ENCODE measurements around the gene GDF10. TPM values are rescaled to one million over a fixed set of nuclear protein-coding genes. Genes with fewer than 3 reads are reported as not detected.

Gene GDF10
- polyA plus RNA-seq, 1 of the 3 experiments (the other 2 are of a cell fraction): 0.02 TPM

- DNase-seq: no peak
- POLR2A ChIA-PET: no interaction called here
- WGBS (ENCODE audit: low lambda C conversion rate): 23% methylated on average over 1 of the region's 1 CpG
Observed at GRCh38 chr10:47323087-47323486, 23.1 kb downstream of the GDF10 start.

More at GRCh38 chr10:47323087-47323486, 23.1 kb downstream of the GDF10 start:
- H3K4me3 ChIP-seq (ENCODE audit: low read depth in 2 of 2, low read length in 1 of 2): no peak overlapping the region
- no peaks in the 10 kb centered on the region for H3K36me3 ChIP-seq (replicated peaks in 1 of 2; ENCODE audit: control insufficient read depth in 1 of 2, insufficient read depth in 2 of 2, low read length in 1 of 2)
- H3K27ac ChIP-seq (ENCODE audit: low read depth in 2 of 2, low read length in 1 of 2): no peak overlapping the region
- H4K20me1 ChIP-seq (ENCODE audit: insufficient read depth): no peaks in the 10 kb centered on the region
- H3K4me2 ChIP-seq: no peak overlapping the region
- H3K9me3 ChIP-seq: no peaks in the 10 kb centered on the region
- H2AFZ ChIP-seq (ENCODE audit: low read depth): no peak overlapping the region
- H3K27me3 ChIP-seq (ENCODE audit: insufficient read depth): peaks cover 6% of the 10 kb centered on the region; the same call in 1 of the 2 replicates
- H3K9me2 ChIP-seq: no peaks in the 10 kb centered on the region
- H3F3A ChIP-seq (replicated peaks; ENCODE audit: insufficient read depth): no peaks in the 10 kb centered on the region
- H3K4me1 ChIP-seq (ENCODE audit: control insufficient read depth in 1 of 2, insufficient read depth in 2 of 2, low read depth in 1 of 2, low read length in 1 of 2): peaks cover 0 to 16% of the 10 kb centered on the region in 2 experiments; a peak in 1 of 4 replicates
- no peak overlapping the region for H3K9ac ChIP-seq
- no peaks in the 10 kb centered on the region for H3K79me2 ChIP-seq (ENCODE audit: insufficient read depth)
- CTCF ChIA-PET: interaction anchor here (0.7 to 2.5 kb wide), 4 partner anchors 11 to 298 kb away, joined by 3 to 17 read pairs (median 10); no protein-coding TSS in a partner anchor
- TF ChIP-seq SMC3 (IDR thresholded peaks at IDR 0.05; ENCODE audit: low read depth, low read length): no peak
- TF ChIP-seq USF1 (IDR thresholded peaks at IDR 0.05; ENCODE audit: borderline replicate concordance, low read depth): no peak
- no peak for TF ChIP-seq POLR2AphosphoS5 (IDR thresholded peaks at IDR 0.05; ENCODE audit: low read depth, low read length)
- TF ChIP-seq RXRA (IDR thresholded peaks at IDR 0.05; ENCODE audit: borderline replicate concordance, low read depth): no peak
- TF ChIP-seq RAD21 (IDR thresholded peaks at IDR 0.05; ENCODE audit: low read length): no peak
- TF ChIP-seq FOSL2 (IDR thresholded peaks at IDR 0.05; ENCODE audit: borderline replicate concordance, low read depth): no peak
- no peak for TF ChIP-seq IRF3 (IDR thresholded peaks at IDR 0.05; ENCODE audit: low read depth, low read length)
- no peak for TF ChIP-seq ZBTB33 (IDR thresholded peaks at IDR 0.05; ENCODE audit: borderline replicate concordance, low read depth)
- TF ChIP-seq CHD2 (IDR thresholded peaks at IDR 0.05; ENCODE audit: low read length, partially characterized antibody): no peak
- TF ChIP-seq ELF1 (IDR thresholded peaks at IDR 0.05): no peak
- TF ChIP-seq USF2 (IDR thresholded peaks at IDR 0.05; ENCODE audit: borderline replicate concordance, low read depth, low read length): no peak
- no peak for TF ChIP-seq REST (IDR thresholded peaks at IDR 0.05; ENCODE audit: low read depth, low read length)
- no peak for TF ChIP-seq CTCF (IDR thresholded peaks at IDR 0.05)
- TF ChIP-seq EZH2phosphoT487 (IDR thresholded peaks at IDR 0.05; ENCODE audit: borderline replicate concordance, low read depth): no peak
